Neural cell (in vitro differentiated cells): ENCODE measurements around the gene CENPT. TPM values are rescaled to one million over a fixed set of nuclear protein-coding genes. Genes with fewer than 3 reads are reported as not detected.

Experiments used
- H2AFZ ChIP-seq: fragments of 200-600, 300-800 bp; sonication (generic), shearing (Covaris generic); 2 replicates; pipeline ENCODE4 v1.6.0; 2014; ENCODE audit warnings: low read depth, mild to moderate bottlenecking, antibody characterized with exemption, low read length, moderate library complexity
- H3F3A ChIP-seq: fragments of 200-600 bp; shearing (Covaris generic); 2 replicates; pipeline ENCODE4 v1.6.1; 2016; ENCODE audit warnings: mild to moderate bottlenecking, moderate library complexity, mixed read lengths, antibody characterized with exemption, low read length; ENCODE audit not compliant: insufficient read depth, poor library complexity, severe bottlenecking
- H3K27ac ChIP-seq: fragments of 200-600, 300-800 bp; sonication (generic), shearing (Covaris generic); 2 replicates; pipeline ENCODE4 v1.5.1; 2014; ENCODE audit warnings: mild to moderate bottlenecking, low read length, moderate library complexity
- H3K27me3 ChIP-seq: fragments of 300-800, 200-600 bp; sonication (generic), shearing (Covaris generic); 2 replicates; pipeline ENCODE4 v1.6.0; 2014; ENCODE audit warnings: mild to moderate bottlenecking, low read depth, low read length, moderate library complexity; ENCODE audit not compliant: insufficient read depth
- H3K36me3 ChIP-seq: fragments of 300-800, 200-600 bp; sonication (generic), shearing (Covaris generic); 2 replicates; pipeline ENCODE4 v1.5.1; 2014; ENCODE audit warnings: mild to moderate bottlenecking, antibody characterized with exemption, low read length, moderate library complexity; ENCODE audit not compliant: insufficient read depth
- H3K4me2 ChIP-seq: fragments of 300-800, 200-600 bp; sonication (generic), shearing (Covaris generic); 2 replicates; pipeline ENCODE4 v1.6.0; 2014; ENCODE audit warnings: mild to moderate bottlenecking, low read length
- H3K4me3 ChIP-seq: fragments of 300-800, 200-600 bp; sonication (generic), shearing (Covaris generic); 2 replicates; pipeline ENCODE4 v1.5.1; 2014; ENCODE audit warnings: mild to moderate bottlenecking, low read length, moderate library complexity
- H3K79me2 ChIP-seq: fragments of 200-600 bp; shearing (Covaris generic); replicated peaks from 2 replicates; pipeline ENCODE4 v1.6.0; 2014; ENCODE audit warnings: mild to moderate bottlenecking, low read length, moderate library complexity; ENCODE audit not compliant: insufficient read depth
- H3K9ac ChIP-seq: fragments of 300-800, 200-600 bp; sonication (generic), shearing (Covaris generic); 2 replicates; pipeline ENCODE4 v1.6.1; 2016; ENCODE audit warnings: mild to moderate bottlenecking, low read length, mixed read lengths
- H3K9me2 ChIP-seq: fragments of 200-600 bp; shearing (Covaris generic); 2 replicates; pipeline ENCODE4 v1.6.1; 2016; ENCODE audit warnings: mild to moderate bottlenecking, low read length, mixed read lengths; ENCODE audit not compliant: insufficient read depth
- H3K9me3 ChIP-seq: fragments of 200-600, 300-800 bp; sonication (generic), shearing (Covaris generic); 2 replicates; pipeline ENCODE4 v1.6.1; 2016; ENCODE audit warnings: mild to moderate bottlenecking, mixed run types, low read length, moderate library complexity, mixed read lengths
- H4K20me1 ChIP-seq: fragments of 200-600 bp; shearing (Covaris generic); 2 replicates; pipeline ENCODE4 v1.6.1; 2016; ENCODE audit warnings: mild to moderate bottlenecking, mixed run types; ENCODE audit not compliant: insufficient read depth
- CTCF ChIP-seq: fragments of 450-650 bp; IDR thresholded peaks from 2 replicates; pipeline ENCODE4 v1.5.1; 2014; ENCODE audit warnings: antibody characterized with exemption, mild to moderate bottlenecking, moderate library complexity; ENCODE audit not compliant: poor library complexity, severe bottlenecking
- EP300 ChIP-seq: fragments of 450-650 bp; conservative IDR thresholded peaks from 2 replicates; pipeline ENCODE4 v1.6.1; 2014; ENCODE audit warnings: antibody characterized with exemption, mild to moderate bottlenecking, moderate library complexity; ENCODE audit not compliant: poor library complexity, severe bottlenecking
- EZH2 ChIP-seq: fragments of 200-600, 300-800 bp; shearing (Covaris generic), sonication (generic); IDR thresholded peaks from 2 replicates; pipeline ENCODE4 v1.6.1; 2014; ENCODE audit warnings: antibody characterized with exemption, low read length, borderline replicate concordance, mild to moderate bottlenecking; ENCODE audit not compliant: insufficient read depth, poor library complexity, severe bottlenecking
- MXI1 ChIP-seq: fragments of 450-650 bp; conservative IDR thresholded peaks from 2 replicates; pipeline ENCODE4 v1.6.1; 2014; ENCODE audit warnings: antibody characterized with exemption, mild to moderate bottlenecking; ENCODE audit not compliant: poor library complexity, severe bottlenecking
- POLR2AphosphoS5 ChIP-seq: IDR thresholded peaks from 2 replicates; pipeline ENCODE4 v1.6.1; 2012
- RAD21 ChIP-seq: fragments of 450-650 bp; conservative IDR thresholded peaks from 2 replicates; pipeline ENCODE4 v1.6.1; 2014; ENCODE audit warnings: antibody characterized with exemption, mild to moderate bottlenecking, moderate library complexity
- REST ChIP-seq: IDR thresholded peaks from 2 replicates; pipeline ENCODE4 v1.6.1; 2012; ENCODE audit warnings: borderline replicate concordance
- SMC3 ChIP-seq: fragments of 450-650 bp; conservative IDR thresholded peaks from 2 replicates; pipeline ENCODE4 v1.6.1; 2014; ENCODE audit warnings: antibody characterized with exemption, mild to moderate bottlenecking, moderate library complexity; ENCODE audit not compliant: poor library complexity
- TAF1 ChIP-seq: IDR thresholded peaks from 2 replicates; pipeline ENCODE4 v1.6.1; 2012; ENCODE audit warnings: low read depth
- polyA plus RNA-seq: library from polyadenylated mRNA; depleted of rRNA; stranded (reverse); fragments of >200 nt; gene quantifications from 2 replicates; pipeline ENCODE4 v1.2.3, GENCODE V29; 2014

The CENPT gene
- polyA plus RNA-seq, 1 donor from 2014 or later = 104 TPM

- no peaks in the 10 kb centered on the region for H3K9me2 ChIP-seq
- H3K4me2 ChIP-seq = peak overlapping the region; percentile 92
- no peak for TF ChIP-seq CTCF
- no peak for TF ChIP-seq EZH2
- TF ChIP-seq POLR2AphosphoS5 = no peak
- no peak for TF ChIP-seq EP300
- TF ChIP-seq MXI1 = no peak
- TF ChIP-seq REST = no peak
- no peak for TF ChIP-seq RAD21
- TF ChIP-seq SMC3 = no peak
- no peak for TF ChIP-seq TAF1
- peak overlapping the region; percentile 97 for H3K4me3 ChIP-seq
- H3K79me2 ChIP-seq = peaks cover 67% of the 10 kb centered on the region
- no peak overlapping the region for H2AFZ ChIP-seq
- H3K9ac ChIP-seq = peak overlapping the region; percentile 90
- H3F3A ChIP-seq = no peaks in the 10 kb centered on the region
- H3K36me3 ChIP-seq = no peaks in the 10 kb centered on the region
- H3K27me3 ChIP-seq = no peaks in the 10 kb centered on the region
- H4K20me1 ChIP-seq = no peaks in the 10 kb centered on the region
- H3K9me3 ChIP-seq = no peaks in the 10 kb centered on the region
- H3K27ac ChIP-seq = peak overlapping the region; percentile 92
Observed at GRCh38 chr16:67848118-67848517, 625 bp upstream of the CENPT start.

- no peaks in the 10 kb centered on the region for H4K20me1 ChIP-seq
- H3K4me3 ChIP-seq = peak within 1 kb of the TSS; percentile 97
- H3F3A ChIP-seq = no peaks in the 10 kb centered on the region
- no peak for TF ChIP-seq REST
- TF ChIP-seq POLR2AphosphoS5 = peak; percentile 88
- TF ChIP-seq SMC3 = no peak
- TF ChIP-seq TAF1 = peak; percentile 74
- TF ChIP-seq EP300 = peak; percentile 42
- no peak for TF ChIP-seq RAD21
- peak; percentile 94 for TF ChIP-seq MXI1
- no peaks in the 10 kb centered on the region for H3K9me2 ChIP-seq
- peak within 1 kb of the TSS; percentile 87 for H2AFZ ChIP-seq
- peak within 1 kb of the TSS; percentile 99 for H3K4me2 ChIP-seq
- H3K9ac ChIP-seq = peak within 1 kb of the TSS; percentile 90
- no peaks in the 10 kb centered on the region for H3K36me3 ChIP-seq
- H3K9me3 ChIP-seq = no peaks in the 10 kb centered on the region
- H3K79me2 ChIP-seq = peaks cover 56% of the 10 kb centered on the region
- no peaks in the 10 kb centered on the region for H3K27me3 ChIP-seq
- H3K27ac ChIP-seq = peak within 1 kb of the TSS; percentile 92
Observed at GRCh38 chr16:67846320-67847063, 1.0 kb downstream of the CENPT start, which contains the start of gene NUTF2. Gene NUTF2, plus strand, starts transcription at chr16:67846933. Its CDS starts 18,198 bp downstream, at chr16:67865131.
